GM10266 (cell line): ENCODE data around the gene HECTD1.
"Not testable (repeated sequence)": the region's sequence is repeated elsewhere in the genome, so short reads cannot be mapped to it uniquely, and the experiment has no call there.

Experiments
- DNase-seq: peaks from one replicate; pipeline ENCODE4 v3.0.0; 2012; ENCODE audit errors: extremely low spot score
- CTCF ChIP-seq: IDR thresholded peaks from 2 replicates; pipeline ENCODE4 v1.5.1; 2012; ENCODE audit warnings: mild to moderate bottlenecking, low read depth; ENCODE audit not compliant: control insufficient read depth, insufficient read depth; ENCODE audit errors: missing control alignments

The HECTD1 gene

DNA sequence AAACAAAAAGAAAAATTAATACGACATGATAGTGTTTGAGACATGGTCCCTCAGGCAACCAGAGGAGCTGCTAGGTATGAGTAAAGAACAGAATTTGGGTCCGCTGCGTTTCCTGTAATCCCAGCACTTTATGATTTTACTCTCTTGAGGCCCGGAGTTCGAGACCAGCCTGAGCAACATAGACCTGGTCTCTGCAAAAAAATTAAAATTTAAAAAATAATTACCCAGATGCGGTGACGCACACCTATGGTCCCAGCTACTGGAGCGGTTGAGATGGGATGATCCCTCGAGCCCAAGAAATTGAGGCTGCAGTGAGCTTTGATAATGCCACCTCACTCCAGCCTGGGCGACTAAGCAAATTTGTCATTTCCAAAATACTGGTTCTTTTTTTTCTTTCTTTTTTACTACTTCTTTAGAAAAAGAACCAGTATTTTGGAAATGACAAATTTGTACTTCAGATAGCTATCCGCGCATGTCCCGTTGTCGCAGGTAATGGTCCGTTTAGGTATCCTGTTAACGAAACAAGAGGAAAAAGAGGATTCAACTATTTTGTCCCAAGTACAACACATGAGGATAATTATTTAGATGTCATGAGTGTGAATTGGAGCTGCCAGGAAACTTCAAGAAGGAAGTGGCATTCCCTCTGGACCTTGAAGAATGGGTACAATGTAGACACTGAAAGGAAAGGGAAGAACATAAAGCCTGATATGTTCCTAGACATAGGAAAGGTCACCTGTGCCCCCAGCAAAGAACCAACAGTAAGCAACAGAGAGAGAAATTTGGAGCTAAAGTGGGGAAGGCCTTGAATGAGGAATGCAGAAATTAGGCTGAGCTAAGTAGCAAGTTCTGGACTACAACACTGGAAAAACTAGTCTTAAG is 1.2 kb upstream of the HECTD1 start:
- no peak for DNase-seq
- TF ChIP-seq CTCF, result no peak

DNA sequence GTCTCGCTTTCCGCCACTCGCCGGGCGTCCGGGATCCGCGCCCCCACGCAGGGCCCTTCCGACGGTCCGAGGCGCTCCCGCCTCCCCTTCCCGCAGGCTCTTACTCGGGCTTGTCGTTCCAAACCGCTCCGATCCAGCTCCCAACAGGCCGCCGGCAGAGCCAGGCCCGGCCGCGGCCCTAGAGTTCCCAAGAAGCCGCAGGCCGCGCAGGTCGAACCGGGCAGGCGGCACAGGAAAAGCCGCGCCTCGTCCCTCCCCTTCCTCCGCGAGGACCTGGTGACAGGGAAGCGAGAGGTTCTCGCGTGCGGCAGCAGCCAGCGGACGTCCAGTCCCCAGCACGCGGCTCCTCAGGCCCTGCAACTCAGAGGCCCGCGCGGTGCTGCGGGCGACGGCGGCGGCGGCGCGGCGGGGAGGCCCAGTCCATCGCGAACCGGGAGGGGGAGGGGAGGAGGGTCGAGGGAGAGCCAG is 272 bp downstream of the HECTD1 start:
- TF ChIP-seq CTCF, result no peak
- no peak for DNase-seq

GRCh38 chr14:31206536-31207286 is 882 bp downstream of the HECTD1 start:
- no peak for TF ChIP-seq CTCF
- peak; percentile 56 for DNase-seq

- no peak for TF ChIP-seq CTCF
- peak; percentile 39 for DNase-seq
These were observed 1.7 kb downstream of the HECTD1 start for GRCh38 chr14:31205681-31206535.

DNA sequence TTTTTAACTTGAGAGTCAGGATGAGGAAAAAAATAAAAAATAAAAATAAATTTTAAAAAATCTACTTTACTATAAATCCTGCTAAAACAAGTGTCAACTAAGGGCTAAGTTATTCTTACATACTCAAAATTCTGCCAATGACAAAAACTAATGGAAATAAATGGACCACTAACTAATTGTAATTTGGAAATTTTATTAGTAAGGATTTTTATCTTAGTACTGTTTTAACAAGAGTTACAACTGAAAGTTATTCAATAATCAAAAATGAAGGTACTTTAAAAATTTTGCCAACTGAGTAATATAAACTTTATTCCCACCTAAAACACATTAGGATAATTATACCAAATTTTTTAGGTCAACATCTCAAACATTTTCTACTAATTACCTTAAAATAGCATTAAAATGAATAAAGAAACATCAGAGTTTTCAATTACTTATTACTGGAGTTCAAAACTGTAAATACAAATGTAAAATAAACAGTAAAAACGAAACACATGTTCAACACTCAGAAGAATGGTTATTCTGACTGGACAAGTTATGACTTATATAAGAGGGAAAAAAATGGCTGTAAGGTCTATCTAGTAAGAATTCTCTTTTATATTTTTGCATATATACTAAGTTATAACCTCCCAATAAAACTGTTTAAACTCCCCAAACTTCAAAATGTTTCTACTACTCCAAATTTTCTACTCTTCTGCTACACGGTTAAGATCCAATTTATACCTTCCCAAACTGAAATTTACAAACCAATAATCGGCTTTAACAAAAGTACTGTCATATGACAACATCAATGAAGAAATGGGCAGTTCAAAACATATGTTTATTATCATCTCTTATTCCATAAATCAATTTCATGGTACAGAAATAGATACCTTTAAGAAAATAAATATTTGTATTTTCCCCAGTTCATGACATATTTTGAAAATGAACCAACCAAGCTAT is 2.7 kb downstream of the HECTD1 start:
- no peak for DNase-seq
- no peak for TF ChIP-seq CTCF

DNA sequence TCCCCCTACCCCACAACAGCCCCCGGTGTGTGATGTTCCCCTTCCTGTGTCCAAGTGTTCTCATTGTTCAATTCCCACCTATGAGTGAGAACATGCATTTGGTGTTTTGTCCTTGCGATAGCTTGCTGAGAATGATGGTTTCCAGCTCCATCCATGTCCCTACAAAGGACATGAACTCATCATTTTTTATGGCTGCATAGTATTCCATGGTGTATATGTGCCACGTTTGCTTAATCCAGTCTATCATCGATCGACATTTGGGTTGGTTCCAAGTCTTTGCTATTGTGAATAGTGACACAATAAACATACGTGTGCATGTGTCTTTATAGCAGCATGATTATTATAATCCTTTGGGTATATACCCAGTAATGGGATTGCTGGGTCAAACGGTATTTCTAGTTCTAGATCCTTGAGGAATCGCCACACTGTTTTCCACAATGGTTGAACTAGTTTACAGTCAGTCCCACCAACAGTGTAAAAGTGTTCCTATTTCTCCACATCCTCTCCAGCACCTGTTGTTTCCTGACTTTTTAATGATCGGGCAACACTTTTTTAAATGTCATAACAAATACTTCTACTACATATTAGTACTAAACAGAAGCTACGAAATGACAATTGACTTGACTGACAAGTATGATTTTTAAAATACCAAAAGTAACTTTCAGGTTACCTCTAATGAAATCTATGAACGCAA is 3.5 kb downstream of the HECTD1 start:
- not testable (repeated sequence) for DNase-seq
